OCI-LY1 (cell line): ENCODE data around the gene PRMT5.

Experiments used
- H2AFZ ChIP-seq: fragments of 200-600 bp; sonication (generic), shearing (Covaris generic); 2 replicates; pipeline ENCODE4 v1.6.0; 2014; ENCODE audit warnings: antibody characterized with exemption, mild to moderate bottlenecking, low read length
- H3F3A ChIP-seq: fragments of 200-600 bp; sonication (generic), shearing (Covaris generic); 2 replicates; pipeline ENCODE4 v1.6.0; 2014; ENCODE audit warnings: mild to moderate bottlenecking, antibody characterized with exemption, low read length, moderate library complexity; ENCODE audit not compliant: insufficient read depth
- H3K27ac ChIP-seq: fragments of 200-600 bp; sonication (generic); 2 replicates; pipeline ENCODE4 v1.5.1; 2014; ENCODE audit warnings: low read length, mixed run types, mild to moderate bottlenecking, low read depth; ENCODE audit not compliant: poor library complexity, severe bottlenecking
- H3K27me3 ChIP-seq: fragments of 200-600 bp; sonication (generic); 2 replicates; pipeline ENCODE4 v1.6.0; 2014; ENCODE audit warnings: antibody characterized with exemption, mild to moderate bottlenecking, low read length, moderate library complexity; ENCODE audit not compliant: insufficient read depth
- H3K36me3 ChIP-seq: fragments of 200-600 bp; sonication (generic); 2 replicates; pipeline ENCODE4 v1.6.1; 2014; ENCODE audit warnings: mild to moderate bottlenecking, antibody characterized with exemption, low read length, moderate library complexity, mixed read lengths; ENCODE audit not compliant: insufficient read depth
- H3K4me1 ChIP-seq: fragments of 200-600 bp; sonication (generic); 2 replicates; pipeline ENCODE4 v1.5.1; 2014; ENCODE audit warnings: mild to moderate bottlenecking, low read length, moderate library complexity; ENCODE audit not compliant: insufficient read depth, severe bottlenecking
- H3K4me2 ChIP-seq: fragments of 200-600 bp; sonication (generic), shearing (Covaris generic); 2 replicates; pipeline ENCODE4 v1.6.1; 2014; ENCODE audit warnings: low read length
- H3K4me3 ChIP-seq: fragments of 200-600 bp; sonication (generic); 2 replicates; pipeline ENCODE4 v1.5.1; 2014; ENCODE audit warnings: low read length, low read depth, mild to moderate bottlenecking, mixed read lengths; ENCODE audit not compliant: poor library complexity, severe bottlenecking
- H3K79me2 ChIP-seq: fragments of 200-600 bp; shearing (Covaris generic); 2 replicates; pipeline ENCODE4 v1.6.1; 2016; ENCODE audit warnings: mixed run types, low read length, mixed read lengths; ENCODE audit not compliant: insufficient read depth
- H3K9ac ChIP-seq: fragments of 200-600 bp; sonication (generic), shearing (Covaris generic); 2 replicates; pipeline ENCODE4 v1.6.1; 2014; ENCODE audit warnings: mild to moderate bottlenecking, low read length, mixed read lengths
- H3K9me2 ChIP-seq: fragments of 200-600 bp; sonication (generic), shearing (Covaris generic); 2 replicates; pipeline ENCODE4 v1.6.1; 2014; ENCODE audit warnings: low read depth, mild to moderate bottlenecking, low read length, mixed read lengths
- H3K9me3 ChIP-seq: fragments of 200-600 bp; shearing (Covaris generic); 2 replicates; pipeline ENCODE4 v1.6.1; 2014; ENCODE audit warnings: low read length, mixed read lengths
- H4K20me1 ChIP-seq: fragments of 200-600 bp; sonication (generic), shearing (Covaris generic); 2 replicates; pipeline ENCODE4 v1.6.0; 2016; ENCODE audit warnings: mild to moderate bottlenecking, low read length; ENCODE audit not compliant: insufficient read depth
- CTCF ChIP-seq: fragments of 200-600 bp; sonication (generic), shearing (Covaris generic); IDR thresholded peaks from 2 replicates; pipeline ENCODE4 v1.5.1; 2017; ENCODE audit warnings: mild to moderate bottlenecking, antibody characterized with exemption, low read length, moderate library complexity, mixed read lengths
- EZH2 ChIP-seq: fragments of 200-600 bp; sonication (generic), shearing (Covaris generic); IDR thresholded peaks from 2 replicates; pipeline ENCODE4 v1.8.0; 2017; ENCODE audit warnings: borderline replicate concordance, mixed run types, mild to moderate bottlenecking, antibody characterized with exemption, low read length, moderate library complexity, mixed read lengths

PRMT5 gene

GRCh38 chr14:22973217-22974032 lies 44.2 kb upstream of the PRMT5 start:
- TF ChIP-seq CTCF (peak; percentile 76), EZH2 (no peak)
- Histone ChIP-seq H3K9ac (no peak overlapping the region), H3K36me3 (no peaks in the 10 kb centered on the region)

GRCh38 chr14:22972313-22972930 lies 43.2 kb upstream of the PRMT5 start:
- H3K9me3 ChIP-seq, result no peaks in the 10 kb centered on the region
- H3K4me3 ChIP-seq, result no peak overlapping the region
- no peak overlapping the region for H2AFZ ChIP-seq
- H3K9me2 ChIP-seq, result no peaks in the 10 kb centered on the region
- H3K9ac ChIP-seq, result no peak overlapping the region
- no peak overlapping the region for H3K4me2 ChIP-seq
- no peaks in the 10 kb centered on the region for H3K79me2 ChIP-seq
- H3K36me3 ChIP-seq, result no peaks in the 10 kb centered on the region
- no peak for TF ChIP-seq EZH2
- TF ChIP-seq CTCF, result no peak
- H3K4me1 ChIP-seq, result peaks cover 5% of the 10 kb centered on the region
- H3F3A ChIP-seq, result no peaks in the 10 kb centered on the region
- peaks cover 4% of the 10 kb centered on the region; the same call in 1 of the 2 replicates for H3K27me3 ChIP-seq
- H3K27ac ChIP-seq, result no peak overlapping the region
- H4K20me1 ChIP-seq, result no peaks in the 10 kb centered on the region

More at GRCh38 chr14:22973217-22974032, 44.2 kb upstream of the PRMT5 start:
- Histone ChIP-seq H2AFZ (no peak overlapping the region), H3K27ac (no peak overlapping the region), H4K20me1 (no peaks in the 10 kb centered on the region), H3K27me3 (peaks cover 4% of the 10 kb centered on the region; the same call in 1 of the 2 replicates), H3K4me2 (no peak overlapping the region), H3K4me1 (peaks cover 5% of the 10 kb centered on the region), H3K9me3 (no peaks in the 10 kb centered on the region), H3K4me3 (no peak overlapping the region), H3F3A (no peaks in the 10 kb centered on the region), H3K79me2 (no peaks in the 10 kb centered on the region), H3K9me2 (no peaks in the 10 kb centered on the region)

- H3K9ac ChIP-seq, result no peak overlapping the region
- H3K4me1 ChIP-seq, result no peaks in the 10 kb centered on the region
- H2AFZ ChIP-seq, result no peak overlapping the region
- no peaks in the 10 kb centered on the region for H4K20me1 ChIP-seq
- no peaks in the 10 kb centered on the region for H3K36me3 ChIP-seq
- peaks cover 4% of the 10 kb centered on the region; the same call in 1 of the 2 replicates for H3K27me3 ChIP-seq
- H3K4me3 ChIP-seq, result no peak overlapping the region
- no peaks in the 10 kb centered on the region for H3K9me2 ChIP-seq
- no peaks in the 10 kb centered on the region for H3F3A ChIP-seq
- H3K4me2 ChIP-seq, result no peak overlapping the region
- TF ChIP-seq EZH2, result no peak
- TF ChIP-seq CTCF, result no peak
- no peak overlapping the region for H3K27ac ChIP-seq
- no peaks in the 10 kb centered on the region for H3K79me2 ChIP-seq
- H3K9me3 ChIP-seq, result no peaks in the 10 kb centered on the region
Measured at GRCh38 chr14:22971152-22971551, 42.0 kb upstream of the PRMT5 start.
